ENCODE measurements around the gene RAB39A. TPM values are rescaled to one million over a fixed set of nuclear protein-coding genes. Genes with fewer than 3 reads are reported as not detected.
A peak's percentile ranks its signal among the peaks of the same experiment; 100 is the strongest.

RAB39A gene
- total and polyA plus RNA-seq, 4 donors = 0.14 to 3.5 (median 0.92) TPM

DNA sequence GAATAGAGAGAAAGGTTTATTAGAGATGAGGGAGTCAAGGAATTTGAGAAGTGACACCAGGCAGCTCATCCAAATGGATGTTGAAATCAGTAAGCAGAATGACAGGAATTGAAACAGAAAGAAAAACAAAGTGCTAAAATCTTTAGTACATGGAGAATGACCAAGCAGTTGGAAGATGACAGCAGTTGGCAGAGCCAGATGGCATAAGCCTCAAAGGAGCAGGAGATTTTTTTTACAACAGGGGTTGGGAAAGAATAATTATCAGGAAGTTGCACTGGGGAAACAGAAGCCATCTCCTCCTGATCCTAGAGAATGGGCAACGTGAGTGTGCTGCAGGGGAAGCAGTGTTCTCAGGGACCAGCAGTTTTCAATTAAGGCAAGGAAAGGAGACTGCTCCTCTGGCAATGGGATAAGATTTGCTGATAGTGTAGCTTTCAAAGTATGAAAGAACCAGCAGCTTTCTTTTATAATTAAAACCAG is 28.9 kb downstream of the RAB39A start:
- Histone ChIP-seq H3K27me3 (ENCODE audit: control insufficient read depth in 4 of 4, insufficient read depth in 4 of 4, low read length in 3 of 4) (no peaks in the 10 kb centered on the region), H3K9ac (ENCODE audit: low read depth in 1 of 2, low read length in 2 of 2) (no peak overlapping the region), H3K27ac (ENCODE audit: low read depth in 1 of 2, low read length in 2 of 2) (no peak overlapping the region), H3K36me3 (ENCODE audit: control insufficient read depth in 4 of 4, insufficient read depth in 3 of 4, low read depth in 1 of 4, low read length in 3 of 4) (no peaks in the 10 kb centered on the region), H3K4me1 (ENCODE audit: control insufficient read depth in 4 of 4, insufficient read depth in 4 of 4, low read length in 3 of 4) (peaks cover 0 to 4% (median 0%) of the 10 kb centered on the region in 4 donors), H3K9me3 (ENCODE audit: control insufficient read depth in 4 of 4, low read length in 3 of 4) (no peaks in the 10 kb centered on the region), H3K4me3 (ENCODE audit: low read depth in 1 of 3, low read length in 3 of 3) (no peak overlapping the region)
- DNase-seq (ENCODE audit: low spot score) = no peak
- TF ChIP-seq, protein P1, sequence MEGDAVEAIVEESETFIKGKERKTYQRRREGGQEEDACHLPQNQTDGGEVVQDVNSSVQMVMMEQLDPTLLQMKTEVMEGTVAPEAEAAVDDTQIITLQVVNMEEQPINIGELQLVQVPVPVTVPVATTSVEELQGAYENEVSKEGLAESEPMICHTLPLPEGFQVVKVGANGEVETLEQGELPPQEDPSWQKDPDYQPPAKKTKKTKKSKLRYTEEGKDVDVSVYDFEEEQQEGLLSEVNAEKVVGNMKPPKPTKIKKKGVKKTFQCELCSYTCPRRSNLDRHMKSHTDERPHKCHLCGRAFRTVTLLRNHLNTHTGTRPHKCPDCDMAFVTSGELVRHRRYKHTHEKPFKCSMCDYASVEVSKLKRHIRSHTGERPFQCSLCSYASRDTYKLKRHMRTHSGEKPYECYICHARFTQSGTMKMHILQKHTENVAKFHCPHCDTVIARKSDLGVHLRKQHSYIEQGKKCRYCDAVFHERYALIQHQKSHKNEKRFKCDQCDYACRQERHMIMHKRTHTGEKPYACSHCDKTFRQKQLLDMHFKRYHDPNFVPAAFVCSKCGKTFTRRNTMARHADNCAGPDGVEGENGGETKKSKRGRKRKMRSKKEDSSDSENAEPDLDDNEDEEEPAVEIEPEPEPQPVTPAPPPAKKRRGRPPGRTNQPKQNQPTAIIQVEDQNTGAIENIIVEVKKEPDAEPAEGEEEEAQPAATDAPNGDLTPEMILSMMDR (IDR thresholded peaks at IDR 0.05; ENCODE audit: low read depth, low read length, missing input control) = no peak
- TF ChIP-seq FOXA1 (IDR thresholded peaks at IDR 0.05) = no peak
- no peak for TF ChIP-seq HNF4G (IDR thresholded peaks at IDR 0.05)
- TF ChIP-seq EGR1 (IDR thresholded peaks at IDR 0.05; ENCODE audit: low read depth in 2 of 2) = no peak
- TF ChIP-seq NR2F2 (IDR thresholded peaks at IDR 0.05) = no peak
- TF ChIP-seq FOXA2 (IDR thresholded peaks at IDR 0.05) = no peak
- peak; percentile 20 to 89 for TF ChIP-seq JUND (IDR thresholded peaks at IDR 0.05)
- TF ChIP-seq, protein P2, sequence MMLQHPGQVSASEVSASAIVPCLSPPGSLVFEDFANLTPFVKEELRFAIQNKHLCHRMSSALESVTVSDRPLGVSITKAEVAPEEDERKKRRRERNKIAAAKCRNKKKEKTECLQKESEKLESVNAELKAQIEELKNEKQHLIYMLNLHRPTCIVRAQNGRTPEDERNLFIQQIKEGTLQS (IDR thresholded peaks at IDR 0.05) = no peak
- TF ChIP-seq, protein P3, sequence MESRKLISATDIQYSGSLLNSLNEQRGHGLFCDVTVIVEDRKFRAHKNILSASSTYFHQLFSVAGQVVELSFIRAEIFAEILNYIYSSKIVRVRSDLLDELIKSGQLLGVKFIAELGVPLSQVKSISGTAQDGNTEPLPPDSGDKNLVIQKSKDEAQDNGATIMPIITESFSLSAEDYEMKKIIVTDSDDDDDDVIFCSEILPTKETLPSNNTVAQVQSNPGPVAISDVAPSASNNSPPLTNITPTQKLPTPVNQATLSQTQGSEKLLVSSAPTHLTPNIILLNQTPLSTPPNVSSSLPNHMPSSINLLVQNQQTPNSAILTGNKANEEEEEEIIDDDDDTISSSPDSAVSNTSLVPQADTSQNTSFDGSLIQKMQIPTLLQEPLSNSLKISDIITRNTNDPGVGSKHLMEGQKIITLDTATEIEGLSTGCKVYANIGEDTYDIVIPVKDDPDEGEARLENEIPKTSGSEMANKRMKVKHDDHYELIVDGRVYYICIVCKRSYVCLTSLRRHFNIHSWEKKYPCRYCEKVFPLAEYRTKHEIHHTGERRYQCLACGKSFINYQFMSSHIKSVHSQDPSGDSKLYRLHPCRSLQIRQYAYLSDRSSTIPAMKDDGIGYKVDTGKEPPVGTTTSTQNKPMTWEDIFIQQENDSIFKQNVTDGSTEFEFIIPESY (IDR thresholded peaks at IDR 0.05) = no peak
- TF ChIP-seq SP1 (IDR thresholded peaks at IDR 0.05) = peak; percentile 35
- TF ChIP-seq YY1 (IDR thresholded peaks at IDR 0.05) = no peak
- TF ChIP-seq, protein P4, sequence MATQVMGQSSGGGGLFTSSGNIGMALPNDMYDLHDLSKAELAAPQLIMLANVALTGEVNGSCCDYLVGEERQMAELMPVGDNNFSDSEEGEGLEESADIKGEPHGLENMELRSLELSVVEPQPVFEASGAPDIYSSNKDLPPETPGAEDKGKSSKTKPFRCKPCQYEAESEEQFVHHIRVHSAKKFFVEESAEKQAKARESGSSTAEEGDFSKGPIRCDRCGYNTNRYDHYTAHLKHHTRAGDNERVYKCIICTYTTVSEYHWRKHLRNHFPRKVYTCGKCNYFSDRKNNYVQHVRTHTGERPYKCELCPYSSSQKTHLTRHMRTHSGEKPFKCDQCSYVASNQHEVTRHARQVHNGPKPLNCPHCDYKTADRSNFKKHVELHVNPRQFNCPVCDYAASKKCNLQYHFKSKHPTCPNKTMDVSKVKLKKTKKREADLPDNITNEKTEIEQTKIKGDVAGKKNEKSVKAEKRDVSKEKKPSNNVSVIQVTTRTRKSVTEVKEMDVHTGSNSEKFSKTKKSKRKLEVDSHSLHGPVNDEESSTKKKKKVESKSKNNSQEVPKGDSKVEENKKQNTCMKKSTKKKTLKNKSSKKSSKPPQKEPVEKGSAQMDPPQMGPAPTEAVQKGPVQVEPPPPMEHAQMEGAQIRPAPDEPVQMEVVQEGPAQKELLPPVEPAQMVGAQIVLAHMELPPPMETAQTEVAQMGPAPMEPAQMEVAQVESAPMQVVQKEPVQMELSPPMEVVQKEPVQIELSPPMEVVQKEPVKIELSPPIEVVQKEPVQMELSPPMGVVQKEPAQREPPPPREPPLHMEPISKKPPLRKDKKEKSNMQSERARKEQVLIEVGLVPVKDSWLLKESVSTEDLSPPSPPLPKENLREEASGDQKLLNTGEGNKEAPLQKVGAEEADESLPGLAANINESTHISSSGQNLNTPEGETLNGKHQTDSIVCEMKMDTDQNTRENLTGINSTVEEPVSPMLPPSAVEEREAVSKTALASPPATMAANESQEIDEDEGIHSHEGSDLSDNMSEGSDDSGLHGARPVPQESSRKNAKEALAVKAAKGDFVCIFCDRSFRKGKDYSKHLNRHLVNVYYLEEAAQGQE (IDR thresholded peaks at IDR 0.05) = no peak
- TF ChIP-seq RXRA (IDR thresholded peaks at IDR 0.05) = peak in 1 of 2 donors; percentile 27
- TF ChIP-seq, protein P5, sequence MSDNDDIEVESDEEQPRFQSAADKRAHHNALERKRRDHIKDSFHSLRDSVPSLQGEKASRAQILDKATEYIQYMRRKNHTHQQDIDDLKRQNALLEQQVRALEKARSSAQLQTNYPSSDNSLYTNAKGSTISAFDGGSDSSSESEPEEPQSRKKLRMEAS (IDR thresholded peaks at IDR 0.05) = no peak
- peak in 1 of 2 donors; percentile 20 for TF ChIP-seq HNF4A (conservative IDR thresholded peaks at IDR 0.05)
- no peak for TF ChIP-seq RAD21 (IDR thresholded peaks at IDR 0.05)
- WGBS = 13% methylated on average over 1 of the region's 1 CpG

DNA sequence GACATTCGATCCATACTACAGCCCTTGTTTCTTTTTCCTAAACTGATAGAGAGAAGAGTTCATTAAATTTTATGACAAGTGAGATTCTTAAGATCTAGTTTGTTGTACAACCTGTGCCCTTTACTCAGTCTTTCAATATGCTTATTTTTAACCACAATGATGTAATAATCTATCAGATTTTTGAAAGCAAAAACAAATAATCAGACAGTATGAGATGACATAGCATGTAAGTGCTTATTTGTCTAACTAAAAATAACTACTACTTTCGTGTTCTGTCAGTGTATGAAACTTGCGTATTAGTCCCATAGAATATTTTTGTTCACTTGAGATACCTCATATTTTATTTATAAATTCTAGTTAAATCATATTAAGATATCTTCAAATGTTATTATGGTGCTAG is 33.2 kb downstream of the RAB39A start:
- H3K36me3 ChIP-seq (ENCODE audit: control insufficient read depth in 4 of 4, insufficient read depth in 3 of 4, low read depth in 1 of 4, low read length in 3 of 4) = no peaks in the 10 kb centered on the region
- no peak overlapping the region for H3K9ac ChIP-seq (ENCODE audit: low read depth in 1 of 2, low read length in 2 of 2)
- H3K27me3 ChIP-seq (ENCODE audit: control insufficient read depth in 4 of 4, insufficient read depth in 4 of 4, low read length in 3 of 4) = no peaks in the 10 kb centered on the region
- H3K4me1 ChIP-seq (ENCODE audit: control insufficient read depth in 4 of 4, insufficient read depth in 4 of 4, low read length in 3 of 4) = peaks cover 0 to 4% (median 0%) of the 10 kb centered on the region in 4 donors
- H3K4me3 ChIP-seq (ENCODE audit: low read depth in 1 of 3, low read length in 3 of 3) = no peak overlapping the region
- WGBS = 68% methylated on average over 3 of the region's 3 CpGs
- DNase-seq (ENCODE audit: low spot score) = no peak
- no peaks in the 10 kb centered on the region for H3K9me3 ChIP-seq (ENCODE audit: control insufficient read depth in 4 of 4, low read length in 3 of 4)
- H3K27ac ChIP-seq (ENCODE audit: low read depth in 1 of 2, low read length in 2 of 2) = no peak overlapping the region
- TF ChIP-seq, protein P1 (IDR thresholded peaks at IDR 0.05; ENCODE audit: low read depth, low read length, missing input control) = no peak
- TF ChIP-seq HNF4G (IDR thresholded peaks at IDR 0.05) (no peak), JUND (IDR thresholded peaks at IDR 0.05) (no peak), FOXA2 (IDR thresholded peaks at IDR 0.05) (no peak), GABPA (IDR thresholded peaks at IDR 0.05 in 1 of 2, conservative IDR thresholded peaks at IDR 0.05 in 1 of 2) (no peak), EGR1 (IDR thresholded peaks at IDR 0.05; ENCODE audit: low read depth in 2 of 2) (no peak), YY1 (IDR thresholded peaks at IDR 0.05) (no peak)
- TF ChIP-seq, protein P4 (IDR thresholded peaks at IDR 0.05) = no peak
- TF ChIP-seq, protein P2 (IDR thresholded peaks at IDR 0.05) = no peak
